Urothelium cell line (cell line): ENCODE data around the gene ZC3H13.

Experiments
- DNase-seq: peaks from one replicate; pipeline ENCODE4 v3.0.0; 2011; ENCODE audit warnings: low spot score, mixed read lengths
- FAIRE-seq: peaks from 2 replicates; lab custom pipeline; 2011; peaks lifted over from hg19 to GRCh38; lab: Jason Lieb, UNC

The ZC3H13 gene

GRCh38 chr13:45907503-45907902, 145.0 kb downstream of the ZC3H13 start:
- FAIRE-seq (no peak), DNase-seq (no peak)
